H1 (cell line): ENCODE results near the gene RGL2. TPM values are rescaled to one million over a fixed set of nuclear protein-coding genes. Genes with fewer than 3 reads are reported as not detected.

Experiments
- CTCF ChIA-PET: fragments of 300-600 bp; sonication (Branson Sonifier 250); formaldehyde crosslinking; loops from one replicate; lab custom pipeline; 2021; ENCODE audit not compliant: partially characterized antibody; lab: Charles Lee
- POLR2A ChIA-PET: fragments of 300-600 bp; sonication (Branson Sonifier 250); formaldehyde crosslinking; loops from one replicate; lab custom pipeline; 2021; ENCODE audit warnings: inconsistent platforms; ENCODE audit not compliant: partially characterized antibody; lab: Charles Lee
- DNase-seq, 2 experiments: peaks; one replicate each; pipeline versions ENCODE4 v3.0.0 to v3.0.0-alpha.2; 2010 to 2022; ENCODE audit warnings: low spot score in 2 of 2, low read depth in 1 of 2, mixed read lengths in 1 of 2
- FAIRE-seq: peaks from 2 replicates; lab custom pipeline; 2011; peaks lifted over from hg19 to GRCh38; lab: Jason Lieb, UNC
- H2AFZ ChIP-seq: 2 replicates; pipeline ENCODE4 v1.8.1; 2012; ENCODE audit warnings: low read length, inconsistent platforms
- H2AK5ac ChIP-seq: 2 replicates; pipeline ENCODE4 v1.6.1; 2013; ENCODE audit warnings: low read depth, low read length
- H2BK120ac ChIP-seq: replicated peaks from 2 replicates; pipeline ENCODE3; 2013; ENCODE audit warnings: low read depth, low read length, inconsistent platforms
- H2BK12ac ChIP-seq: 2 replicates; pipeline ENCODE4 v1.6.1; 2013; ENCODE audit warnings: low read depth, low read length
- H2BK15ac ChIP-seq: 2 replicates; pipeline ENCODE4 v1.6.1; 2013; ENCODE audit warnings: low read length
- H2BK20ac ChIP-seq: 2 replicates; pipeline ENCODE4 v1.6.1; 2013; ENCODE audit warnings: low read length
- H2BK5ac ChIP-seq: 2 replicates; pipeline ENCODE4 v1.6.1; 2013; ENCODE audit warnings: low read depth, low read length
- H3K14ac ChIP-seq: 2 replicates; pipeline ENCODE4 v1.6.1; 2013; ENCODE audit warnings: inconsistent platforms; ENCODE audit not compliant: insufficient read length
- H3K18ac ChIP-seq: 2 replicates; pipeline ENCODE4 v1.6.1; 2013; ENCODE audit warnings: low read length; ENCODE audit errors: extremely low read depth
- H3K23ac ChIP-seq: 2 replicates; pipeline ENCODE4 v1.6.1; 2013; ENCODE audit warnings: inconsistent platforms; ENCODE audit not compliant: insufficient read length
- H3K23me2 ChIP-seq: 2 replicates; pipeline ENCODE4 v1.6.1; 2013; ENCODE audit warnings: low read depth, low read length
- H3K27ac ChIP-seq: 2 replicates; pipeline ENCODE4 v1.6.1; 2011; ENCODE audit warnings: low read depth, low read length, inconsistent platforms
- H3K27me3 ChIP-seq, 4 experiments: replicated peaks in 1 of 4; 1 replicate in 1 of 4; 2 replicates in 3 of 4; pipeline versions ENCODE4 v1.6.1 to v1.8.1; 2011 to 2013; ENCODE audit warnings: low read length in 3 of 4, mild to moderate bottlenecking in 3 of 4, inconsistent platforms in 2 of 4, mixed read lengths in 2 of 4, moderate library complexity in 1 of 4; ENCODE audit not compliant: control insufficient read depth in 3 of 4, insufficient read depth in 3 of 4; ENCODE audit errors: extremely low read depth in 1 of 4
- H3K36me3 ChIP-seq, 4 experiments: 2 replicates each; pipeline versions ENCODE4 v1.6.1 to v1.8.1; 2011 to 2013; ENCODE audit warnings: mild to moderate bottlenecking in 4 of 4, low read length in 3 of 4, moderate library complexity in 2 of 4, control low read depth in 1 of 4, inconsistent platforms in 1 of 4; ENCODE audit not compliant: insufficient read depth in 4 of 4, control insufficient read depth in 2 of 4
- H3K4ac ChIP-seq: replicated peaks from 2 replicates; pipeline ENCODE3; 2013; ENCODE audit warnings: low read length, low read depth, mixed read lengths, inconsistent platforms; ENCODE audit not compliant: insufficient read length
- H3K4me1 ChIP-seq, 4 experiments: replicated peaks in 1 of 4; 1 replicate in 1 of 4; 2 replicates in 3 of 4; pipeline versions ENCODE4 v1.6.1 to v1.8.1; 2011 to 2013; ENCODE audit warnings: low read length in 3 of 4, inconsistent platforms in 2 of 4, mixed read lengths in 1 of 4; ENCODE audit not compliant: insufficient read depth in 4 of 4, control insufficient read depth in 3 of 4
- H3K4me2 ChIP-seq, 2 experiments: 2 replicates each; pipeline versions ENCODE4 v1.6.1 to v1.8.1; 2011 to 2013; ENCODE audit warnings: low read depth in 2 of 2, low read length in 2 of 2, control low read depth in 1 of 2, inconsistent platforms in 1 of 2, mild to moderate bottlenecking in 1 of 2; ENCODE audit not compliant: insufficient read depth in 1 of 2
- H3K4me3 ChIP-seq, 4 experiments: fragments of 200-600, 300-600 bp in 1 of 4; sonication (generic), shearing (Covaris generic), sonication (Bioruptor Twin) in 1 of 4; 2 replicates each; pipeline versions ENCODE4 v1.5.1 to v1.8.1; 2011 to 2016; ENCODE audit warnings: low read length in 4 of 4, low read depth in 3 of 4, control low read depth in 2 of 4, inconsistent platforms in 2 of 4, mild to moderate bottlenecking in 2 of 4, mixed read lengths in 1 of 4, moderate library complexity in 1 of 4; ENCODE audit not compliant: insufficient read depth in 2 of 4; ENCODE audit errors: extremely low read depth in 1 of 4
- H3K56ac ChIP-seq: replicated peaks from 2 replicates; pipeline ENCODE3; 2013; ENCODE audit warnings: low read depth, mild to moderate bottlenecking, mixed read lengths, low read length, inconsistent platforms; ENCODE audit not compliant: insufficient read length
- H3K79me1 ChIP-seq: 2 replicates; pipeline ENCODE4 v1.6.1; 2013; ENCODE audit warnings: low read depth, low read length, control low read depth
- H3K79me2 ChIP-seq, 2 experiments: 2 replicates each; pipeline versions ENCODE4 v1.6.1 to v1.8.1; 2012 to 2013; ENCODE audit warnings: low read length in 2 of 2, mild to moderate bottlenecking in 2 of 2, inconsistent platforms in 1 of 2; ENCODE audit not compliant: insufficient read depth in 2 of 2, control insufficient read depth in 1 of 2
- H3K9ac ChIP-seq, 4 experiments: replicated peaks in 1 of 4; 1 replicate in 1 of 4; 2 replicates in 3 of 4; pipeline versions ENCODE4 v1.6.1 to v1.8.1; 2011 to 2013; ENCODE audit warnings: low read depth in 3 of 4, low read length in 3 of 4, control low read depth in 2 of 4, mild to moderate bottlenecking in 2 of 4, moderate library complexity in 2 of 4, inconsistent platforms in 1 of 4; ENCODE audit errors: extremely low read depth in 1 of 4
- H3K9me3 ChIP-seq, 2 experiments: 2 replicates each; pipeline versions ENCODE4 v1.6.1 to v1.8.1; 2012 to 2013; ENCODE audit warnings: mild to moderate bottlenecking in 2 of 2, moderate library complexity in 2 of 2, control low read depth in 1 of 2, inconsistent platforms in 1 of 2, low read depth in 1 of 2, low read length in 1 of 2, mixed read lengths in 1 of 2; ENCODE audit not compliant: insufficient read depth in 2 of 2
- H4K20me1 ChIP-seq, 2 experiments: replicated peaks in 1 of 2; 2 replicates each; pipeline versions ENCODE3 to v1.8.1; 2011 to 2013; ENCODE audit warnings: inconsistent platforms in 2 of 2, low read length in 2 of 2, mild to moderate bottlenecking in 1 of 2; ENCODE audit not compliant: insufficient read depth in 2 of 2, control insufficient read depth in 1 of 2
- H4K5ac ChIP-seq: 2 replicates; pipeline ENCODE4 v1.6.1; 2013; ENCODE audit warnings: low read length, low read depth, mixed read lengths, inconsistent platforms; ENCODE audit not compliant: insufficient read length
- H4K8ac ChIP-seq: 2 replicates; pipeline ENCODE4 v1.8.0; 2013; ENCODE audit warnings: mild to moderate bottlenecking, moderate library complexity, low read length, inconsistent platforms; ENCODE audit not compliant: insufficient read depth; ENCODE audit errors: extremely low read depth
- H4K91ac ChIP-seq: replicated peaks from 2 replicates; pipeline ENCODE3; 2013; ENCODE audit warnings: low read length, mixed read lengths, inconsistent platforms; ENCODE audit not compliant: insufficient read length
- ASH2L ChIP-seq: fragments of 200-600, 300-600 bp; sonication (generic); IDR thresholded peaks from one replicate; pipeline ENCODE4 v1.7.1; 2017; ENCODE audit warnings: low read length
- JUN ChIP-seq: IDR thresholded peaks from 2 replicates; pipeline ENCODE4 v1.6.1; 2011; ENCODE audit warnings: low read depth, mild to moderate bottlenecking, improper control_type of control experiment, low read length
- WGBS, 2 experiments: shearing (Covaris generic) in 1 of 2; methylation state at CpG; one replicate each; pipeline versions ENCODE4 v1.1.6 to v1.1.7; 2013 to 2015; ENCODE audit warnings: low lambda C conversion rate in 2 of 2, mixed read lengths in 2 of 2, inconsistent platforms in 1 of 2, low coverage in 1 of 2, missing lambda C conversion rate in 1 of 2; ENCODE audit not compliant: insufficient replicate concordance in 2 of 2, insufficient coverage in 1 of 2, insufficient read length in 1 of 2; ENCODE audit errors: extremely low coverage in 1 of 2, missing lambda C conversion rate in 1 of 2; 5-methylcytosine and 5-hydroxymethylcytosine counted together
- polyA plus RNA-seq, 7 experiments: library from polyadenylated mRNA; depleted of rRNA in 3 of 7; stranded (reverse) in 5 of 7; unstranded in 2 of 7; fragments of >200 nt in 5 of 7; fragments of 200-250 nt in 2 of 7; gene quantifications; 1 replicate in 5 of 7; 2 replicates in 1 of 7; 4 replicates in 1 of 7; pipeline versions ENCODE4 v1.2.1 to v1.2.3, GENCODE V29; 2011 to 2013; ENCODE audit warnings: missing spikeins in 2 of 7, mixed read lengths in 2 of 7
- total RNA-seq: library from RNA; stranded (reverse); fragmentation: NEBNext Ultra II Directional; extraction: Animal tissue kit (Norgen Biotek cat#: 25700); gene quantifications from 2 replicates; pipeline ENCODE4 v1.2.1, GENCODE V29; 2021
- TF ChIP-seq, protein P1 (sequence below): IDR thresholded peaks from 2 replicates; pipeline ENCODE4 v1.6.1; 2011; ENCODE audit warnings: low read length, improper control_type of control experiment

The RGL2 gene
- total and polyA plus RNA-seq, 2 of the 8 experiments (the other 6 are each of a cell fraction or from before 2014, with no cell fraction given): 58.1 to 80.3 TPM

DNA sequence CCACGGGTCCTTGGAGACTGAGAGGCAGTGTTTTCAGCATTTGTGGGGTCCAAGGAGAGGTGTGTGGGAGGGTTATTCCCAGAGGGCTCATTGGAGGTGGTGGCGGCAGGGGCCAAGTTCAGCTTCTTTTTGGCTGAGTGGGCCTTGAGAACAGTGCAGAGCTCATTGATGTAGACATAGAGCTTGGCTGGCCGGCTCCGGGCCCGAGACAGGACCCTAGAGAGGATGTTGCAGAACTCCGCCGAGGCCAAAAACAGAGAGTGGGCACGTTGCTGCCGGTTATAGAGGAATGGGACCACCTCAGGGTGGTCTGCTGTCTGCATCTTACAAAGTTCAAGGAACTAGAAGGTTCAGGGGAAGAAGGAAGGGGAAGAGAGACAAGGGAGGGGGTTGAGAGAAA, 22.5 kb upstream of the RGL2 start:
- DNase-seq (no peak), FAIRE-seq (no peak)
- H4K5ac ChIP-seq: no peak overlapping the region
- H3K4me2 ChIP-seq: peak overlapping the region; percentile 62 to 87
- ChIA-PET POLR2A (interaction anchor here (0.8 to 1.3 kb wide), 8 partner anchors 8 to 110 kb away, joined by 3 to 5 read pairs (median 4); partner anchors contain the start of gene RGL2), CTCF (interaction anchor here (0.7 to 1.3 kb wide), 6 partner anchors 11 to 104 kb away, joined by 3 to 7 read pairs (median 3); partner anchors contain the start of gene B3GALT4)
- no peak overlapping the region for H2BK15ac ChIP-seq
- peak overlapping the region; percentile 18; the same call in 1 of the 2 replicates for H2BK5ac ChIP-seq
- H3K4ac ChIP-seq: no peak overlapping the region
- TF ChIP-seq, protein P1, sequence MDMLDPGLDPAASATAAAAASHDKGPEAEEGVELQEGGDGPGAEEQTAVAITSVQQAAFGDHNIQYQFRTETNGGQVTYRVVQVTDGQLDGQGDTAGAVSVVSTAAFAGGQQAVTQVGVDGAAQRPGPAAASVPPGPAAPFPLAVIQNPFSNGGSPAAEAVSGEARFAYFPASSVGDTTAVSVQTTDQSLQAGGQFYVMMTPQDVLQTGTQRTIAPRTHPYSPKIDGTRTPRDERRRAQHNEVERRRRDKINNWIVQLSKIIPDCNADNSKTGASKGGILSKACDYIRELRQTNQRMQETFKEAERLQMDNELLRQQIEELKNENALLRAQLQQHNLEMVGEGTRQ: no peak
- TF ChIP-seq JUN (no peak), ASH2L (no peak)
- H4K20me1 ChIP-seq: peaks cover 2 to 5% of the 10 kb centered on the region in 2 experiments
- no peak overlapping the region for H3K14ac ChIP-seq
- H3K79me2 ChIP-seq: peaks cover 0 to 32% of the 10 kb centered on the region in 2 experiments; a peak in 3 of 4 replicates
- H2AFZ ChIP-seq: no peak overlapping the region
- H3K18ac ChIP-seq: peak overlapping the region; percentile 32; the same call in 1 of the 2 replicates
- H3K56ac ChIP-seq: no peak overlapping the region
- peaks cover 0 to 28% (median 18%) of the 10 kb centered on the region in 4 experiments; a peak in 6 of 7 replicates for H3K4me1 ChIP-seq
- no peak overlapping the region for H2BK20ac ChIP-seq
- no peaks in the 10 kb centered on the region for H3K27me3 ChIP-seq
- H3K79me1 ChIP-seq: peaks cover 7% of the 10 kb centered on the region; the same call in 1 of the 2 replicates
- H2AK5ac ChIP-seq: no peak overlapping the region
- no peak overlapping the region for H3K23ac ChIP-seq
- H3K9ac ChIP-seq: peak overlapping the region in 1 of 4 experiments; percentile 81; a peak in 2 of 7 replicates
- peaks cover 10 to 31% (median 21%) of the 10 kb centered on the region in 4 experiments; a peak in 7 of 8 replicates for H3K36me3 ChIP-seq
- H3K9me3 ChIP-seq: no peaks in the 10 kb centered on the region; a peak in 1 of 4 replicates
- no peak overlapping the region for H2BK12ac ChIP-seq
- 0 out of 2 replicates have a peak overlapping the region, but pooled peaks have one; percentile 36 for H3K27ac ChIP-seq
- WGBS, 2 experiments: 83% methylated on average over 9 of the region's 9 CpGs; no CpG with 5 or more reads in 1 of the 2 experiments
- H3K23me2 ChIP-seq: peaks cover 18% of the 10 kb centered on the region
- H4K8ac ChIP-seq: no peak overlapping the region
- peak overlapping the region; percentile 68 to 98 (median 82); a peak in 4 of 8 replicates for H3K4me3 ChIP-seq
- H2BK120ac ChIP-seq: no peak overlapping the region
- no peak overlapping the region for H4K91ac ChIP-seq
